ENCODE data around the gene EDARADD.

DNA sequence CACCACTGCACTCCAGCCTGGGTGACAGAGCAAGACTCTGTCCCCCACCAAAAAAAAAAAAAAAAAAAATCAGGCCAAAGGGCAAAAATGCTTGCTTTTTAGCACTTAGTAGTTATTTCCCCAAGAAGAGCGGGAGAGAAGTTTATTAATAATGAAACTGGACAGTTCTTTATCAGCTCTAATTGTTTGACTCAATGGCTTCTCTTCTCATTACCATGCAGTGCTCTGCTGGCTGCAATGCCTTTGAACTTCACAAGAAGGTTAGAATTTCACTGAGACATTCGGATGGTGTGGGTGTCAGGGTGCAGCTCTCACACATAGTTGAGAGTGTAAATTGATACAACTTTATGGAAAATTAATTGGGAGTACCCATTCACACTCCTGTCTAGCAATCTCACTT, 63.7 kb downstream of the EDARADD start:
- TF ChIP-seq, protein P1, sequence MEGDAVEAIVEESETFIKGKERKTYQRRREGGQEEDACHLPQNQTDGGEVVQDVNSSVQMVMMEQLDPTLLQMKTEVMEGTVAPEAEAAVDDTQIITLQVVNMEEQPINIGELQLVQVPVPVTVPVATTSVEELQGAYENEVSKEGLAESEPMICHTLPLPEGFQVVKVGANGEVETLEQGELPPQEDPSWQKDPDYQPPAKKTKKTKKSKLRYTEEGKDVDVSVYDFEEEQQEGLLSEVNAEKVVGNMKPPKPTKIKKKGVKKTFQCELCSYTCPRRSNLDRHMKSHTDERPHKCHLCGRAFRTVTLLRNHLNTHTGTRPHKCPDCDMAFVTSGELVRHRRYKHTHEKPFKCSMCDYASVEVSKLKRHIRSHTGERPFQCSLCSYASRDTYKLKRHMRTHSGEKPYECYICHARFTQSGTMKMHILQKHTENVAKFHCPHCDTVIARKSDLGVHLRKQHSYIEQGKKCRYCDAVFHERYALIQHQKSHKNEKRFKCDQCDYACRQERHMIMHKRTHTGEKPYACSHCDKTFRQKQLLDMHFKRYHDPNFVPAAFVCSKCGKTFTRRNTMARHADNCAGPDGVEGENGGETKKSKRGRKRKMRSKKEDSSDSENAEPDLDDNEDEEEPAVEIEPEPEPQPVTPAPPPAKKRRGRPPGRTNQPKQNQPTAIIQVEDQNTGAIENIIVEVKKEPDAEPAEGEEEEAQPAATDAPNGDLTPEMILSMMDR (IDR thresholded peaks at IDR 0.05), result no peak
- TF ChIP-seq POLR2A (IDR thresholded peaks at IDR 0.05) (no peak), POLR2AphosphoS5 (IDR thresholded peaks at IDR 0.05) (no peak)
